ENCODE data around the gene ITGB2.
A peak's percentile ranks its signal among the peaks of the same experiment; 100 is the strongest.

The ITGB2 gene

DNA sequence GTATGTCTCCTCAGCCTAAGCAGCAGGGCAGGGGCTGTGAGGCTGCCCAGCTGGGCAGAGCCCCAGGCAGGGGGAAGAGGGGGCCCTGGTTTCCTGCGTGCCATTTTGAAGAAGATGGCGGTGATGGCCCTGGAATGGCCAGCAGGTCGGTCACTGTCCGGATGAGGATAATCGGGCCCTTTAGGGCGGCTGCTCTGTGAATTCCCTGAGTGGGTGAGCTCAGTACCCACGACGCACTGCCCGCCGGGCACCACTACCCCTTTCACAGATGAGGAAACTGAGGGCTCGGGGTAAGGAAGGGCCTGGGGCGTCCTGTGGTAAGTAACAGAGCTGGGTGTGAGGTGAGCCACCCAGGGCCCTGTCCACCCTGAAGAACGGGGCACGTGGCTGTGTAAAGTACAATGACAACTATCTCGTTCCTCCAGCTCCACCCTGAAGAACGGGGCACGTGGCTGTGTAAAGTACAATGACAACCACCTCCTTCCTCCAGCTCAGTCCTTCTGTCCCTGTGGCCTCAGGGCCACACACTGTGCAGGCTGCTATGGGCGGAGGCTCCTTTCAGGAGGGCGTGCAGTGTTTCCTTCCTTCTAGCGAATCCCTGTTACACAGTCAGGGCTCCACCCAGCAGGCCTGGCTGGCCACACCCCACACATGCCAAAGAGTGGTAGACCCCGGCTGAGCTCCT, 23.2 kb downstream of the ITGB2 start:
- DNase-seq (ENCODE audit: low spot score) = no peak

DNA sequence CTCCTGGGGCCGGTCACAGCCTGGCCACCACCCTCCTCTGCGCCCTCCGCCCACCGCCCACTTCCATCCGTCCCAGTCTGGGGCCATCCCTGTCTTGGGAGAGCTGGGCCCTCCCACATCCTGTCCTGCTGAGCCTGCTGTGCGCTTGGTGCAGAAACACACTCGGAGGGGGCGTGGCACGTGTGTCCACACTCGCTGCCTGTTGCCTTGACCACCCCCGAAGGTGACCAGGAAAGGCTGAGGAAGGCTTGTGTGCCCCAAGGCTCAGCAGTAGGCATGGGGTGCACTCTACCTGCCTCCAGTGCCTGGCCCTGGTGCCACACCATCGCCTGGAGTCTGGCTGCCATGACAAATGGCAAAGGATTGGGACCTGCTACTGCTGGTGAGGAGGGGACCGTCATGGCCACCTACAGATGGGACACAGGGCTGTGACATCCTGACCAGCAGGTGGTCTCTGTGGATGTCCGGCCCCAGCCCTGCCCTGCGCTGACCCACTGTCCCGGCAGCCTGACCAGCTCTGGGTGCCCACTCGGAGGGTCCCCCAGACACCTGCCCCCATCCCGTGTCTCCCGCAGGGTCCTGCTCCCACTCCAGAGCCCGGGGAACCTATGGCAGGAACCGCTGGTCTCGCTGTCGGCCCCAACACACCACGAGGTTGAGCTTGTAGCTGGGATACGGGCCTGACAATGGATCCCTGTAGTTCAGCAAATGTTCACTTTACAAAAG, 24.0 kb downstream of the ITGB2 start:
- DNase-seq (ENCODE audit: low spot score) = no peak

DNA sequence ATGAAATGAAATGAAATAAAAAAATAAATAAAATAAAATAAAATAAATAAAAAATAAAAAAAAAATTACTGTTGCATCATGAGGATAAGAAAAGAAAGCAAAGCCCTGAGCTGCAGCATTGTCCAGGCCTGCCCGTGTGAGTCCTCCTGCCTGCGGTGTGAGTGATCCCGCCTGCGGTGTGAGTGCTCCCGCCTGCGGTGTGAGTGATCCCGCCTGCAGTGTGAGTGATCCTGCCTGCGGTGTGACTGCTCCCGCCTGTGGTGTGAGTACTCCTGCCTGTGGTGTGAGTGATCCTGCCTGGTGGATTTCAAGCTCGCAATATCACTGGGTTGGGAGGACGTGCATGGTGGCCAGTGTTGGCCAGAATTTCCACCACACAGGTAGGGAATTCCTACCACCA, 24.8 kb downstream of the ITGB2 start:
- DNase-seq (ENCODE audit: low spot score) = no peak

DNA sequence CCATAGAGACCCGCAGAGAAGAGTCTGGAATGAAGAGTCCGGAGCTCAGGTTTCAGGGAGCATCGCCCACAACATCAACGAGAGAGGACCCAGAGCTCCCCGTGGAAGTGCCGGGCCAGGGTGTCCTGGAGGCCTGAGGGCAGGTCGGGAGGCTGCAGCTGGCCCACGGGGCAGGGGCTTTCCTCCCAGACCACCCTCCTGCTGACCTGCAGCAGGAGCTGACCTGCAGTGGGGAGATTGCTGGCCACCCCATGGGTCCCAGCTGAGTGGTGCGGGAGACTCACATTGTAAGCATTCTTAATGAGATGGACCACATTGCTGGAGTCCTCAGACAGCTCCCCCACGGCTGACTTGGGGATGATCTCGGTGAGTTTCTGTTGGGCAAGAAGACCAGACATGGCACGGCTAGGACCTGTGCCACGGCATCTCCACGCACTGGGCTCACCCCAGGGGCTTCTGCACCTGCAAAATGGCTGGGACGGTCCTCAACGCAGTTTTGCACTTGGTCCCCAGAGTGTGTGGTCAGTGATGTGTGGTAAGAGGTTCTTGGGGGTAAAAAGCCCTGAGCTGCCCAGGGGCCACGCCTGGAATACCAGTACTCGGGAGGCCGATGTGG, 25.9 kb downstream of the ITGB2 start:
- no peak for DNase-seq (ENCODE audit: low spot score)

DNA sequence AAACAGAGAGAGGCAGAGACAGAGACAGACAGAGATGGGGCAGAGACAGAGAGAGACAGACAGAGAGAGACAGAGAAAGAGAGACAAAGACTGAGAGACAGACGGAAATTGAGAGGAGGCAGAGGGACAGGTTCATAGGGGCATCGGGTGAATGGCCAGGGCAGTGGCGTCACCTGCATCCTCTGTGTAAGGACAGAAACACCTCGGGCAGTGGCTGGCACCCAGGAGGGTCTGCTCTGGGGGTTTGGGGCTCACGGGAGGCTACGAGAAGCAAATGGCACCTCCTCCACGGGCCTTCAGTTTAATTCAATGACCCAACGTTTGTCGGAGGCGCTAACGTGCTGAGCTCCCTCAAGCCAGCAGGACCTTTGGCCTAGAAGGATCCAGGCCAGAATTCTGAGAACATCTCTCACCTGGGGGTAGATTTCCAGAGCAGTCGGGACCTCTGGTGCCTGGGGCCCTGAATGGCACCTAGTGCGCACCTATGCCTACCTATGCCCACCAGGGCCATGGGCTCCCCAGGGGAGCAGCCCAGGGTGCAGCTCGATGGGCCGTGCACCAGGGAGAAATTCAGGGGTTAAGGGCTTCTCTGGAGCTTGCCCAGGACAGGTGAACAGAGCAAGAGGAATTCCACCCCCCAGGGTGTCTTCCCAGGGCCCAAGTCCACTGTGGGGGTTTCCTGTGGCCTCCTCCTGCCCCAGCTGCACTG, 26.6 kb downstream of the ITGB2 start:
- no peak for DNase-seq (ENCODE audit: low spot score)

DNA sequence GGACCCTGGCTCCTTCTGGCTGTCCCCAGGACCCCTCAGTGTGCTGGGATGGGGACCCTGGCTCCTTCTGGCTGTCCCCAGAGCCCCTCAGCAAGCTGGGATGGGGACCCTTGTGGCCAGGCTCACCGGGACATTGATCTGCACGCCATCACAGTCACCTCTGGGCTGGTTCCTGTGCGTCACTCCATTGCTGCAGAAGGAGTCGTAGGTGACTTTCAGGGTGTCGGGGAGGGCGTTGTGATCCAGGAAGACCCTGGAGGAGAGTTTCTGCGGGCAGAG, 27.5 kb downstream of the ITGB2 start:
- DNase-seq (ENCODE audit: low spot score) = no peak

DNA sequence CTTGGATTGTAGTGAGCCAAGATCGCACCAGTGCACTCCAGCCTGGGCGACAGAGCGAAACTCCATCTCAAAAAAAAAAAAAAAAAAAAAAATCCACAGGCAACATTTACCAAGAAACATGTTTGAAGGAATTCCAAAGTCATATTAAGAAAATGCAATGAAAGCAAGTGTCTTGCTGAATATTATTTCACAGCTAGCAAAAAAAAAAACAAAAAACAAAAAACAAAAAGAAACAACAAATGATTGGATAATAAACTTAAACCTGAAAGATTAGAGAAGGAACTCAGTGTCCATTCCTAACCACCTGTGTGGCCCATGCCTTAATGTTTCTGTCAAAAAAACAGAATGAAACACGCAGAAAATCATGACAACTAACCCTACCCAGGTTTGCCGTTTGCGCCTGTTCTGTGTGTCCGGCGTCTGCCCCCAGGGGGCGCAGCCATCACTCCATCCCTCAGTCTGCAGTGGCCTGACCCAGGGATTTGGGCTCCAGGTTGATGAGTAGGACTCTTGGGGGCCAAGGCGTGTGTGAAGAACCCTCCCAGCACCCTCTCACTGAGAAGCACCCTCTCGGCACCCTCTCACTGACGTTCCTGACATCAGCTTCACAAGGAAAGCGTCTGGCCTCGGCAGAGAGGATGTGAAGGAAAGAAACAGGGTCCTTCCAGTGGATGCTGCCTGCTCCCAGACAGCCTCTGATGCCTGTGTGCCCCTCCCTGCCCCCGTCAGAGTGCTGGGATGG, 28.0 kb downstream of the ITGB2 start:
- peak; percentile 43 for DNase-seq (ENCODE audit: low spot score)

DNA sequence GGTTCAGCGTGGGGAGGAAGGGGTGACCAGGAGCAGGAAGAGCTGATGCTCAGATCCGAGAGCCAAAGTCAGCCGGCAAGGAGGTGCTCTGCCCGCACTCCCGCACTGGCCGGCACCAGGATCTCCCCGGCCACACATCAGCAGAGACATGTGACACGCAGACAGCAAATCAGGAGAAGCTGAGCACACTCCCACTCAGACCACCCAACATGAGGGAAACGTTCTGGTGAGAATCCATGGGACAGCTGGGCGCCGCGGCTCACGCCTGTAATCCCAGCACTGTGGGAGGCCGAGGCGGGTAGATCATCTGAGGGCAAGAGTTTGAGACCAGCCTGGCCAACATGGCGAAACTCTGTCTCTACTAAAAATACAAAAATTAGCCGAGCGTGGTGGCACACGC, 28.6 kb downstream of the ITGB2 start:
- DNase-seq (ENCODE audit: low spot score) = no peak

DNA sequence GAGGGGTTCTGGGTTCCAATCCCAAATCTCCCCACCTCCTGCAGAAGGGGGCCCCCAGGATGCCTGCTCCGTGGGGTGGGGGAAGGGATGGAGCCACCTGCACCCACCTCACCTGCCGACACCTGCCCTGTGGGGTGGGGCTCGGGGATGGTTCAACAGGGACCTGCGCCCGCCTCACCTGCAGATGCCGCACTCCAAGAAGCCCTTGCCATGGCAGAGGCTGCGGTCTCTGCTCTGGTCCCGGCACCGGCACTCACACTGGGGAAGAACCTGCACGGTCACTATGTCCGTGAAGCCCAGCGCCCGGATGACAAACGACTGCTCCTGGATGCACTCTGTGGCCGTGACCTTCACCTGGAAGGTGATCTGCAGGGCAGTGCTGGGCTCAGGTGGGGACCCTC, 29.1 kb downstream of the ITGB2 start:
- DNase-seq (ENCODE audit: low spot score) = no peak

DNA sequence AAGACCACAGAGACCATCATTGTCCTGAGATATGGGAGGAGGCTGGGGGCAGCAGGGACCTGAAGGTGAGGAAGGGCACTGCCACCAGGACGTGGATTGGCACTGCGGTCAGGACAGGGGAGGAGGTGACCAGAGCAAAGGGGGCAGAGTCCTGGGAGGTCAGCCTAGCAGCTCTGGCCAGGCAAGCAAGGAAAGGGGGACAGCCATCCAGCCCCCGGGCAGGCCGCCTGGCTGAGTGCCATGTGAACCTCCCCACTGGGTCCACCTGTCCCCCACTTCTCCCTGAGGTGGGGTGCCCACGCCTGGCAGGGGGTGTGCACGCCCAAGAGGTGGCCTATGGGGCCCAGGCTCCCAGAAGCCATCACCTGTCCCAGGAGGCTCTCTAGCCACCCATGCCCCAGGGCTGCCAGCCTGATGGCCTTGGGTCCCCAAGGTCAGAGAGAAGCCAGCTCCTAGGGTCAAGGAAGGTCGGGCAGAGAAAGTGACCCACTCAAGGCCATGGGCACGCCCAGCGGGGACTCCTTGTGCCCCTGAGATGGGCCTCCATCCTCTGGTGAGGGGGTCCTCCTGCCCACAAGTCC, 29.6 kb downstream of the ITGB2 start:
- no peak for DNase-seq (ENCODE audit: low spot score)

DNA sequence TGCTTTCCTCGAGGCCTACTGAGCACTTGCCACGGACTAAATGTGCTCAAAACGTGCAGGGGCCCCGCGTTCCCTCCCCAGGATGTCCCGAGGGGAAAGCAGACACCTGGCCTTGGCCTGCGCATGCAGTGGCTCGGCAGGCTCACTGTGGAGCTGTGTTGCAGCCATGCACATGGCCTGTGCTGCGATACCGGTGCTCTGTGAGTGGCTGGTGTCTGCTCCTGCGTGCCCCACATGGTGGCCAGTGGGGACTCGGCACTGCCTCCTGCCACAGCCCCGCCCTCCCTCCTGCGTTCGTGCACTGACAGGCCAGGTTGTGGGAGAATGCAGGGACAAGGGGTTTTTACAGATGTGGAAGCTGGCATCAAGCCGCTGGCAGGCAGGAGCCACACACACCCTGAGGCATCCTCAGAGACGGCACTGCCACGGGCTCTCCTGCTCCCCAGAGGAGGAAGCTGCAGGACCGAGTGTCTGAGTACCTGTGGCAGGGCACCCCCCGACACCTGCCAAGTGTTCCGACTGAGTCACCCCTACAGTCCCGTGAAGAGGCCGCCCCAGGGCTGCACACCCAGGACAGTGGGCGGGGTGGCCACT, 30.3 kb downstream of the ITGB2 start:
- no peak for DNase-seq (ENCODE audit: low spot score)

DNA sequence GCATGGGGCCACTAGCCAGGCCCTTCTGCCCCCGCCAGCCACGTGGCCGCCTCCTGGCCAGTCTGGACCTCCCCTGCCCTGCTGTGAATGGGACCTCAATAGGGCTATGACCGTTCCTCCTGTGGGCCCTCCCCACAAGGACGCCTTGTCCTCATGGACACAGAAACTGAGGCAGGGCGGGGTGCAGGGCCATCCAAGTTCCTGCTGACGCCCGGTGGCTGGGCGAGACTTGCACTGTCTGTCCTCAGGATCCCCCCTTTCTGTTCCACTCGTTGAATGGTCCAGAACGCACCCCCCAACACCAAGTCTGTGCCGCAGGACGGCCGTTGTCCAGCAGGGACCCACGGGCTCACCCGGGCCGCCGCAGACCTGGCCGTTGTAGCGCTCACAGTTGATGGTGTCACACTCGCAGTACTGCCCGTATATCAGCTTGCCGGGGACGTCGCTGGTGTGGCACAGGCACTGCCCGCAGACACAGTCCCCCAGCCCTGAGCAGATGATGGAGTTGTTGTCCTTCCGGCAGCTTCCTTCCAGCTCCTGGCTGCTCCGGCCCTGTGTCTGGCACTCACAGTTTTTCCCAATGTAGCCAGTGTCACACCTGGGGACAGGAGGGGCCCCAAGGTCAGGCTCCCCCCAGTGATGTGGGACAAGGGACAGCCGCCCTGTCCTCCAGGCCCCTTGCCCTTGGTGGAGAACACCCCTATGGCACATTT, 30.9 kb downstream of the ITGB2 start:
- no peak for DNase-seq (ENCODE audit: low spot score)

DNA sequence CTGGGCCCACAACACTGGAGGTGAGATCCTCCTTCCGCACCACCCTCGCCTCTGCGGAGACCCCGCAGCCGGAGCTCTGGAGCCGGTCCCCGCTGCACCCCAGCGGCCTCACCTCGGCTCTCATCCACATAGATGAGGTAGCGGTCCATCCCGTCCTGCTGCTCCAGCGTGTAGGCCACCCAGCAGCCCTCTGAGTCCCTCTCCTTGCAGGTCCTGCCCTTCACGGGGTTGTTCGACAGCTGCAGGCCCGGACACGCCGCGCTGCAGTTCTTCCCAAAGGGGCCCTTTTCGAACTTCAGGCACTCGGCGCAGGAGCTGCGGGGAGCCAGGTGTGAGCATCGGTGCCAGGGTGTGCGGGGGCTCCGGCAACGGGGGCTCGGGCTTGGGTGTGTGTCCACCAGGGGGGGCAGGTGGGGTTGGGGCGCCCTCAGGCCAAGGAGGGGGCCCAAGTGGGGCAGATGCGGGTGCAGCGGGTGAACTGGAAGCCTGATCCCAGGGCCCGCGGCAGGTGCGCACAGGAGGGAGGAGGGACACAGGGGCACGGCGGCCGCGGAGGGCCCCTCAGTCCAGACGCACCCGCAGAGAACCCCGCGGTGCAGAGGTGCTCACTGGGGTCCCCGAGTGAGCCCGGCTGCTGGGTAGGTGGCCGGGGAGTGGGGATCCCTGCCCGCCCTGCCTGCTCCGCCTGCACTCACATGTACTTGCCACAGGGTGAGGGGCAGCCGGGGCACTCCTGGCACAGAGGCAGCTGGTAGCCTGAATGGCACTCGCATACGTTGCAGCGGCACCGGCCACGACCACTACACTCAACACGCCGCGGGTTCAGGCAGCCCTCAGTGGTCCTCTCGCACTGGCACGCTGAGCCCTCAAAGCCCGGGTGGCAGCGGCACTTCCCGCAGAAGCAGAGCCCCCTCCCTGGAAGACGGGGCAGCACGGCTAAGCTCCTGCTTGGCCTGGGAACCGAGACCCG, 31.8 kb downstream of the ITGB2 start:
- DNase-seq (ENCODE audit: low spot score) = no peak

DNA sequence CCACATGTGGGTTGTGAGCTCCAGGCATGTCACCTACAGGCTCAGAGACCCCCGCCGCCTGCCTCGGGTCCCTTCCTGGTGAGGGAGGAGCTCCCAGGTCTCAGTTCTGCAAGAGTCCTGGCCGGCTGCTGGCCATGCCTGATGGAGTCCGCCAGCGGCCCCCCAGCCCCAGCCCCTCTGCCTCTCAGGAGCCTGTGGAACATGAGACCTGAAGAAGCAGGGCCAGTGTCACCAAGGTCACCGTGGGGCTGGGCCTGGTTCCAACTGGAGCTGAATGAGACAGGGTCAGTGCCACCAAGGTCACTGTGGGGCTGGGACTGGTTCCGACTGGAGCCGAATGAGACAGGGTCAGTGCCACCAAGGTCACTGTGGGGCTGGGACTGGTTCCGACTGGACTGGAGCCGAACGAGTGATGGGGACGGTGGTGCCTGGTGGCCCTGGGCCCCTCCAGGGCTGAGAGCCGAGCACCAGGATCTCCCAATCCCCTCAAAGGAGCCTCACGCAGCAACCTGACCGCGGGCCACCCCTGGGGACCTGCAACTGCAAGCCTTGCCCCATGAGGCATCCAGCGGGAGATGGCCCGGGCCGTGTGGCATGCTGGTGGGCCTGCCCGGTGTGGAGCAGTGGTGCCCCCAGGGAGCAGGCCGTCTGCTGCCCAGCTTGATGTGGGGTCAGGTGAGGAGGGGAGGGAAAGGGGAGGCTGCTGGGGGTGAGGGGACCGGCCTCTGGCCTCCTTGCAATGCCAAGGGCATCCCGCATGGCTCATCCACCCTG, 32.7 kb downstream of the ITGB2 start:
- no peak for DNase-seq (ENCODE audit: low spot score)

DNA sequence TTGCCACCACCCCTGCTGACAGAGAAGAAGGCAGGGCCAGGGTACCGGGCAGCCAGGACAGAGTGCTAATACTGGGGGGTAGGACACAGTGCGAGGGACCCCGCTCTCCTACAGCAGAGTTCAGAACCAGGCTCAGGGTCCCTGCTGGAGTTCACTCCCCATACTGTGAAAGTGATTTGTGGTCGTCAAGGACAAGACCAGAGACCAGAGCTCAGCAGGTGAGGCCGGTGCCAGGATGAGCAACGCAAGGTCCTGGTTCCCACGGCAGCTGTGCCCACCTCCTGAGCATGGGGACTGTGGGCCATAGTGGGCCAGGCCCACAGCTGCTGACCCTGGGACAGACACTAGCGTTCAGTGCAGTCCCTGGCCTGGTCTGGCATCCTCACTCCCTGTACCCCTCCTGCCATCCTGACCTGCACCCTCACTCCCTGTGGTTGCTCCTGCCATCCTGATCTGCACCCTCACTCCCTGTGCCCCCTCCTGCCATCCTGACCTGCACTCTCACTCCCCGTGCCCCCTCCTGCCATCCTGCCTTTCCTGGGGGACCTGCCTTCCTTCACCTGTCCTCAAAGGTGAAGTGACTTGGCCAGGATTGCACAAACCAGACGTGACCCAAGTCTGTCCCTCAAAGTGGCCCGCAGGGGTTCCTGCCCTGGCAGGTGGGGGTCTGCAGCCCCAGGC, 33.4 kb downstream of the ITGB2 start:
- no peak for DNase-seq (ENCODE audit: low spot score)

DNA sequence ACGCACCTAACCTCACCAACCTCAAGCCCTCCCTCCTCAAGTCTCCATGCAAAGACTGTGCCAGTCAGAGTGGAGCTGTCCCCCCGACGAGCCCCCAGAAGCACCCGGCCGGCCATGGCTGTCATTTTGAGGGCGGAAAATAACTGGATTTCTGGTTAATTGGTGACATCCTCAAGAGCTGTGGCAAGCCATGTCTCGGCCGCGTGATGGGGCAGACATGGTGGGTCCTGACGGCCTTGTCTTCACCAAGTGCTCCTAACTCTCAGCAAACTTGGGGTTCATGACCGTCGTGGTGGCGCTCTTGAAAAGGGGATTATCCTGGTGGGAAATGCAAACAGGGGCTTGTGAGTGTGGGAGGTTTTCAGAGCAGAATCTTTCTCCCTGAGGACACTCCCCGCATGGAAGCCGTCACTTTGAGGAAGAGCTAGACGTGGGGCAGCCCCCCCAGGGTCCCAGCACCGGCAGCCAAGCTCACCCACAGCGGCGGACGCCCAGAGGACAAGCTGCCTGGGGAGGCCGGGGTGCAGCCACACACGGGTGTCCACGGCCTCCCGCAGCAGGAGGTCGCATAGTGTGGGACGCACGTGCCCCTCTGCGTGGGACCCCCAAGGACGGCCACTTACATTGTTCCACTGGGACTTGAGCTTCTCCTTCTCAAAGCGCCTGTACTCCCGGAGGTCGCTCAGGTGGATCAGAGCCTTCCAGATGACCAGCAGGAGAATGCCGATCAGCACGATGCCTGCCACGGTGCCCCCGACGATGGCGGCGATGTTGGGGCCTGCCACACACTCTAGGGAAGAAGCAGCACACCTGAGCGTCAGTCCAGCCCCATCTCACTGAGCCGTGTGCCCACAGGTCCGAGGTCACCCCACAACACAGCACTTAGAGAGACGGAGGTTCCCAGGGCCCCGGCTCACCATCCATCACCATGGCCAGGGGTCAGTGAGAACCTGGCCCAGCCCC, 34.3 kb downstream of the ITGB2 start:
- DNase-seq (ENCODE audit: low spot score) = no peak

DNA sequence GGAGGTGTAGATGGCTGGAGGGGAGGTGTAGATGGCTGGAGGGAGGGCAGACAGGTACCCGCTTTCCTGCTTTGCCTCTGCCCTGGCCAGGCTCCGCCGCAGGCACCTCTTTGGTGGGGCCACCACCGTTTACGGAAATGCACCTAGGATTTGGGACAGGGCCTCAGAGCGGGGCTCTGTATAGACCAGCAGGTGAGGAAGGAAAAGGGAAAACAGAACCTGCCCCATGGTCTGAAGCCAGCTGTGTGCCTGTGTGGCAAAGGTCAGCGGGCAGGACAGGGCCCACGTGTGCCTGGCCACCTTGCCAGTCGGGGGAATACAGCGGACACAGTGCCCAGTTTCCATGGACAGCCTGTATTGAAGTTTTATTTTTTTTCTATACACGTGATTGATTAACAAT, 35.1 kb downstream of the ITGB2 start:
- DNase-seq (ENCODE audit: low spot score) = no peak

Measured in RKO (cell line).